ENCODE measurements around the gene CAMK2D.
A peak's percentile ranks its signal among the peaks of the same experiment; 100 is the strongest.

CAMK2D gene

DNA sequence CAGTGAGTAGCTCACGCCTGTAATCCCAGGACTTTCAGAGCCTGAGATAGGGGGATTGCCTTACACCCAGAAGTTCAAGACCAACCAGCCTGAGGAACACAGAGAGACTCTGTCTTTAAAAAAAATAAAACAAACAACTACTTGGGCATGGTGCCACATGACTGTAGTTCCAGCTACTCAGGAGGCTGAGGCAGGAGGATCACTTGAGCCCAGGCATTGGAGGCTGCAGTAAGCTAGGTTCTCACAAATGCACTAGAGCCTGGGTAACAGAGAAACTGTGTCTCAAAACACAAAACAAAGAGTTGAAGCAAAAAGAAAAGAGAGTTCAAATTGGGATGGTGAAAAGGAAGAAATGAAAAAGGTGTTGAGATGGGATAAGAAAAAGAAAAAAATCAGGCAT lies 10.8 kb downstream of the CAMK2D start:
- ATAC-seq (no peak), DNase-seq (no peak)
- no peak overlapping the region for H3K27ac Mint-ChIP-seq
- no peaks in the 10 kb centered on the region for H3K27me3 Mint-ChIP-seq
- H3K9me3 Mint-ChIP-seq, result no peaks in the 10 kb centered on the region
- no peak overlapping the region for H3K4me3 Mint-ChIP-seq
- H3K4me1 Mint-ChIP-seq, result peaks cover 35% of the 10 kb centered on the region

DNA sequence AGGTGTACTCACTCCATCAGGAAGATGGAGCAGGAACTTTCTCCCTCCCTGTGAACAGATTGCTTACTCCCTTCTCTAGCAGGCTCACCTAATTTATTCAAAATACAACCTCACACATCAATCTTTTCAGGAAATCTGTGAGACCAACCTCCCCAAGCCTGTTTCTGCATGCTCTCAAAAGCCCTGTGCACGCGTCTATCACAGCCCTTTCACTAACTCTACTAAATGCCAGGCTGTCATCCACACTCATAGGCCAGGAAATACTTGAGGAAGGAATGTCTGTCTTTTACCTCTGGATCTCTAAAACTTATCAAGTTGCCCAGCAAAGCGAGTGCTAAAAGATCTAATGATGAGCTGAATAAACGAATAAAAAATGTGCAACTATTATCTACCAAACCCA lies 11.2 kb downstream of the CAMK2D start:
- Mint-ChIP-seq H3K9me3 (no peaks in the 10 kb centered on the region), H3K27ac (peak overlapping the region in 1 of 2 donors; percentile 12), H3K27me3 (no peaks in the 10 kb centered on the region), H3K4me3 (no peak overlapping the region), H3K4me1 (peaks cover 30% of the 10 kb centered on the region)
- no peak for DNase-seq
- ATAC-seq, result no peak

GRCh38 chr4:113749178-113749577 lies 12.4 kb downstream of the CAMK2D start:
- Mint-ChIP-seq H3K4me1 (peaks cover 30% of the 10 kb centered on the region), H3K4me3 (no peak overlapping the region), H3K27ac (no peak overlapping the region), H3K9me3 (no peaks in the 10 kb centered on the region), H3K27me3 (no peaks in the 10 kb centered on the region)
- DNase-seq, result no peak
- no peak for ATAC-seq

DNA sequence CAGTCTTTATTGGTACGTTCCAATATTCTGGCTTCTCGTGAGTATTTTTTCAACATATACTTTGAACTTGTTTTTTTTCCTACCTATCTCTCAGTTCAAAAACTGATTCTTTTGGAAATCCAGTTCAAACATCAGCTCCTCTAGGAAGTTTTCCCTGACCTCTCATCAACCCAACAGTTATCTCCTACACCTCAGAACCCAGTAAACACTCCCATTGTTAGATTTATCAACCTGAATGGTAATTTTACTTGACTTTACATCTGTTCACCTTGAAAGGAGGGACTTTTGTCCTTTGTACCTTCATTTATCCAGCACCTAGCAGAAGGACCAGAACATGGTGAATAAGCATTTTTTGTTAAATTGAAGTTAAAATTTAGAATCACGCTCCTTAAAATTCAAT lies 13.6 kb downstream of the CAMK2D start:
- no peak for ATAC-seq
- H3K4me1 Mint-ChIP-seq, result peaks cover 29% of the 10 kb centered on the region
- DNase-seq, result no peak
- H3K27ac Mint-ChIP-seq, result no peak overlapping the region
- H3K9me3 Mint-ChIP-seq, result no peaks in the 10 kb centered on the region
- H3K4me3 Mint-ChIP-seq, result no peak overlapping the region
- no peaks in the 10 kb centered on the region for H3K27me3 Mint-ChIP-seq

- no peaks in the 10 kb centered on the region for H3K9me3 Mint-ChIP-seq
Observed at GRCh38 chr4:113745711-113746110, 15.8 kb downstream of the CAMK2D start.

DNA sequence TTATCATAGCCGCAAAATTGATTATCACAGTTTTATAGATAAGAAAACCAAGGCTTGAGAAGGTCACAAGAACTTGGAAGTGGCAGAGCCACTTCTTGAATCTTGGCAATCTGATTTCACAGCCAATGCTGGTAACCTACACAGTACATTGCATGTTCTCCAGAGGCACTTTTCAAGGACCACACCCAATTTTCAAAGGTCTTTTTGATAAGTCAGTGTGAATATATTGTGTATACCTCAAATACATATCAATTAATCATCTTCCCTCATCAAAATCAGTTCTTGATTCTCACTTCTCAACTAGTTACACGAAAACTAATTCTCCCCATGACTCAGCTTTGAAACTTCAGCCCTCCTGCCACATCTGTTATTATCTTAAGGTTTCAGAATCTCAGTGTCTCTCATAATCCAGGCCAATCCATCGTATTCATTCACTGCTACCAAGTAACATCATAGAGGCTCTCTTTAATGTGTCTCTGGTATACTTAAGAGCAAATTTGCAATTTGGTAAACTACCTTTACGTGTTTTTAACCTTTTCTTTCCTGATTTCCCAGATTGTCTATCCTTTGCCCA lies 16.8 kb downstream of the CAMK2D start:
- peaks cover 29% of the 10 kb centered on the region for H3K4me1 Mint-ChIP-seq
- peak; percentile 73 for ATAC-seq
- no peaks in the 10 kb centered on the region for H3K27me3 Mint-ChIP-seq
- H3K9me3 Mint-ChIP-seq, result no peaks in the 10 kb centered on the region
- H3K27ac Mint-ChIP-seq, result no peak overlapping the region
- DNase-seq, result no peak
- H3K4me3 Mint-ChIP-seq, result no peak overlapping the region

More at GRCh38 chr4:113745711-113746110, 15.8 kb downstream of the CAMK2D start:
- DNase-seq, result no peak
- Mint-ChIP-seq H3K4me3 (no peak overlapping the region), H3K27ac (no peak overlapping the region), H3K4me1 (peaks cover 30% of the 10 kb centered on the region), H3K27me3 (no peaks in the 10 kb centered on the region)
- no peak for ATAC-seq

DNA sequence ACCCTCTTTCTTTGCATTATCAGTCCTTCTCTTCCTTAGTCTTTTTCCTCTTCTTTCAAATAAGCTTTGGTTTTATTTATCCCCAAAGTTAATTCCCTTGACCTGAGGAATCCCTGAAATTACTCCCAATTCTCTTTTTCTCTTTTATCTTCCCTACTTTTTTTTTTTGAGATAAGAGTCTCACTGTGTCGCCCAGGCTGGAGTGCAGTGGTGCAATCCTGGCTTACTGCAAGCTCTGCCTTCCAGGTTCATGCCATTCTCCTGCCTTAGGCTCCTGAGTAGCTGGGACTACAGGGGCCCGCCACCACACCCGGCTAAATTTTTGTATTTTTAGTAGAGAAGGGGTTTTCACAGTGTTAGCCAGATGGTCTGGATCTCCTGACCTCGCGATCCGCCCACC lies 17.8 kb downstream of the CAMK2D start:
- Mint-ChIP-seq H3K9me3 (no peaks in the 10 kb centered on the region), H3K27ac (no peak overlapping the region), H3K27me3 (no peaks in the 10 kb centered on the region), H3K4me1 (peaks cover 38% of the 10 kb centered on the region), H3K4me3 (no peak overlapping the region)
- ATAC-seq (no peak), DNase-seq (no peak)

DNA sequence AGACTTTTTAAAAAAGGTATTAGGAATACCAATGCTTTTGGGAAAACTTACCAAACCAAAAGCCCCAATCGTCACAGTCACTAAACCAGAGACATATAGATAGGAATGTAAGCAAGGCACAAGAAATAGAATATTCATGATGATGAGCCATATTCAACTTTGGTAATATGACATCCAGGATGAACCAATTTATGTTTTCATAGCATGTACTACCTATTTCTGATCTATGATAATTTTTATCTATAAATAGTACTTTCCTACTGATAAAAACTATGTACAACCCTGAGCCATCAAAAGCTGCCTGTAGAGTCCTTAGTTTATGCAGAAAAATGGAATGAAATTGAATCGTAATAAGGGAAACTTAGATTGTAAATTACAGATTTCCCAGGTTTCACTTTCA lies 18.9 kb downstream of the CAMK2D start:
- DNase-seq (no peak), ATAC-seq (no peak)
- Mint-ChIP-seq H3K4me3 (no peak overlapping the region), H3K27me3 (no peaks in the 10 kb centered on the region), H3K9me3 (no peaks in the 10 kb centered on the region), H3K4me1 (peaks cover 31% of the 10 kb centered on the region), H3K27ac (no peak overlapping the region)

DNA sequence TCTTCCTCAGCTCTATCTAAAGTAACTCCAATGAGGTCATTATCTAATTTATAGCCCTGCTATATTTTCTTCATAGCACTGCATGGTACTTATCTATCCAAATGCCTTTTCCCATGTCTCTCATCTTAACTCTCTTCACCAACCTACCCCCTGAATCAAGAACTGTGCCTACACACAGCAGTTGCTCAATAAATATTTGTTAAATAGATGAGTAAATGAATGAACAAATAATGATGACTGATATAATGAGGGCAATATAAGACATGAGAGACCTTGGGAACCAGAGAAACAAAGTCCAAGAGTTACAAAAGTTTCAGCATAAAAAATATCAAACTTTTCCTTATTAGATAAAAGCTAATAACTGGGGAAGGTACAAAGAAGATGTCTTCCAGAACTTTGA lies 19.6 kb downstream of the CAMK2D start:
- Mint-ChIP-seq H3K9me3 (no peaks in the 10 kb centered on the region), H3K27me3 (no peaks in the 10 kb centered on the region), H3K4me1 (peaks cover 29% of the 10 kb centered on the region), H3K27ac (no peak overlapping the region), H3K4me3 (no peak overlapping the region)
- DNase-seq (no peak), ATAC-seq (no peak)

DNA sequence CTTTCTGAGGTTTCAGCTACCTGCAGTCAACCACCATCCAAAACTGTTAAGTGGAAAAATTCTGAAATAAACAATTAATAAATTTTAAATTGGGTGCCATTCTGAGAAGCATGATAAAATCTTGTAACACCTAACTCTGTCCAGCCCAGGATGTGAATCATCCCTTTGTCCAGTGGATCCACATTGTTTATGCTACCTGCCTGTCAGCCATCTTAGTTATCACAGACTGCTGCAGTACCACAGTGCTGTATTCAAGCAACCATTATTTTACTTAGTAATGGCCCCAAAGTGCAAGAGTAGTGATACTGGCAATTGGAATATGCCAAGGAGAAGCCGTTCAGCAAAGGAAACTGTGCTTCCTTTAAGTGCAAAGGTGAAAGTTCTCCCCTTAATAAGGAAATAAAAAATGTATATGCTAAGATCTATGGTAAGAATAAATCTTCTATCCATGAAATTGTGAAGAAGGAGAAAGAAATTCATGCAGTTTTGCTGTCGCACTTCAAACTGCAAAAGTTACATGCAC lies 20.6 kb downstream of the CAMK2D start:
- ATAC-seq (no peak), DNase-seq (no peak)
- Mint-ChIP-seq H3K27ac (no peak overlapping the region), H3K4me1 (peaks cover 29% of the 10 kb centered on the region), H3K27me3 (no peaks in the 10 kb centered on the region), H3K9me3 (no peaks in the 10 kb centered on the region), H3K4me3 (no peak overlapping the region)

DNA sequence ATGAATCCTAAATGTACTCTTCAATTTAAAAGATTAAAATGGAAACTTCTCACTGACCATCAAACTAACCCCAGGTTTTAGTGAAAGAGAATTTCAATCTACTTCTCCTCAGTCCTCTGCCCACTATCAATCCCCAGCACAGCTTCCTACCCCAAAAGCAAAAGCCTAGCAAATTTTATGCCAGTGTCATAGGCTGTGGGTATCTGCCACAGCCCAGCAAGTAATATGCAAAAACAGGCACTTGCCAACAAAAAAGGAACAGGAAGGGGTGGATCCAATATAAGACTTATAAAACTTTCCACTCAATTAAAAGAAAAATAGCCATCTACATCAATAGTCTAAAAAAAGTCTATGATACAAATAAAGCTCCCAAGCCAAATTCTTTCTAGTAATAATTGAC lies 22.3 kb downstream of the CAMK2D start:
- Mint-ChIP-seq H3K27ac (peak overlapping the region in 1 of 2 donors; percentile 5), H3K4me1 (peaks cover 38% of the 10 kb centered on the region), H3K27me3 (no peaks in the 10 kb centered on the region), H3K4me3 (peak overlapping the region in 1 of 2 donors; percentile 47), H3K9me3 (no peaks in the 10 kb centered on the region)
- no peak for DNase-seq
- ATAC-seq, result peak; percentile 50

- H3K27ac Mint-ChIP-seq, result no peak overlapping the region
- H3K4me3 Mint-ChIP-seq, result no peak overlapping the region
- no peaks in the 10 kb centered on the region for H3K27me3 Mint-ChIP-seq
- no peaks in the 10 kb centered on the region for H3K9me3 Mint-ChIP-seq
- peaks cover 48% of the 10 kb centered on the region for H3K4me1 Mint-ChIP-seq
- no peak for ATAC-seq
- no peak for DNase-seq
Observed at GRCh38 chr4:113738251-113738650, 23.3 kb downstream of the CAMK2D start.

GRCh38 chr4:113733685-113734084 lies 27.9 kb downstream of the CAMK2D start:
- DNase-seq (no peak), ATAC-seq (no peak)
- Mint-ChIP-seq H3K9me3 (no peaks in the 10 kb centered on the region), H3K27ac (no peak overlapping the region), H3K4me1 (peaks cover 57% of the 10 kb centered on the region), H3K27me3 (no peaks in the 10 kb centered on the region), H3K4me3 (peak overlapping the region in 1 of 2 donors; percentile 15)

GRCh38 chr4:113732967-113733527 lies 28.5 kb downstream of the CAMK2D start:
- Mint-ChIP-seq H3K4me1 (peaks cover 63% of the 10 kb centered on the region), H3K27me3 (no peaks in the 10 kb centered on the region), H3K27ac (no peak overlapping the region), H3K4me3 (peak overlapping the region in 1 of 2 donors; percentile 17), H3K9me3 (no peaks in the 10 kb centered on the region)
- ATAC-seq (peak; percentile 71), DNase-seq (no peak)

GRCh38 chr4:113730467-113731216 lies 30.9 kb downstream of the CAMK2D start:
- H3K9me3 Mint-ChIP-seq, result no peaks in the 10 kb centered on the region
- DNase-seq, result no peak
- no peak for ATAC-seq
- peak overlapping the region; percentile 3 to 60 for H3K4me3 Mint-ChIP-seq
- H3K4me1 Mint-ChIP-seq, result peaks cover 85% of the 10 kb centered on the region
- H3K27ac Mint-ChIP-seq, result peak overlapping the region in 1 of 2 donors; percentile 38
- H3K27me3 Mint-ChIP-seq, result no peaks in the 10 kb centered on the region

GRCh38 chr4:113727802-113728201 lies 33.7 kb downstream of the CAMK2D start:
- Mint-ChIP-seq H3K27ac (no peak overlapping the region), H3K4me3 (no peak overlapping the region), H3K27me3 (no peaks in the 10 kb centered on the region), H3K4me1 (peaks cover 63% of the 10 kb centered on the region), H3K9me3 (no peaks in the 10 kb centered on the region)
- no peak for ATAC-seq
- no peak for DNase-seq
